ENCODE measurements around the gene TNFRSF4. TPM values are rescaled to one million over a fixed set of nuclear protein-coding genes. Genes with fewer than 3 reads are reported as not detected.

TNFRSF4 gene
- total RNA-seq, 1 donor from 2014 or later = 418 TPM

DNA sequence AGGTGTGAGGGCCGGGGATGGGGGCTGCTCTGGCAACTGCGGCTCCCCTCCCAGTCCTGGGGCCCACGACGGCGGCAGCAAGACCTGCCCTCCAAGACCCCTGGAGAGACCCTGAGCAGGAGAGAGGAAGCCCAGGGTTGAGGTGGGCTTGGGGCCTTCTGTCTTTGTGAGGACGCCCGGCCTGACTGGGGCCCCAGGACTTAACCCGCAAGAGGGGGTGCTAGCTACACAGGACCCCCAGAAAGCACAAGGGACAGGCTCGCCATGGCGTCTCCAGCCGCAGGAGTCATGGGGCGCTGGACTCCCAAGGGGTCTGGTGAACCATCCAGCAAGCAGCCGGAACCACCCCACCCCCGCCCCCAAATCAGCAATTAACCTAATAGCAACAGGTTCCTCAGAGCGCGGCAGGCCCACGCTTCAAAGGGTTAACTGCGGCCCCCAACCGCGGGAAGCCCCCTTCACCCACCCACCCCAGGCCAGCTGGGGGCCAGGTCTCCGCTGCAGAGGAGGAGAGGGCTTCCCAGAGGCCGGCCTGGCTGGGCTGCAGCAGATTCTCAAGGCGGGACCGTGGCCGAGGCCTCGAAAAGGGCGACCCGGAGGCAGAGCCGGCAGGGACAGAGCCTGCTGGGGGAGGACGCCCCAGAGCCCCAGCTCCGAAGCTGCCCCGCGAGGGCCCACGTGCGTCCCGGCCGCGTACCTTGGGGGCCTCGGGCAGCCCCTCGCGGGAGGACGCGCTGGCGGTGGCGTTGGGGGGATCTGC is 32.0 kb upstream of the TNFRSF4 start:
- intact Hi-C loops (cut with micrococcal nuclease) = no loop called here

DNA sequence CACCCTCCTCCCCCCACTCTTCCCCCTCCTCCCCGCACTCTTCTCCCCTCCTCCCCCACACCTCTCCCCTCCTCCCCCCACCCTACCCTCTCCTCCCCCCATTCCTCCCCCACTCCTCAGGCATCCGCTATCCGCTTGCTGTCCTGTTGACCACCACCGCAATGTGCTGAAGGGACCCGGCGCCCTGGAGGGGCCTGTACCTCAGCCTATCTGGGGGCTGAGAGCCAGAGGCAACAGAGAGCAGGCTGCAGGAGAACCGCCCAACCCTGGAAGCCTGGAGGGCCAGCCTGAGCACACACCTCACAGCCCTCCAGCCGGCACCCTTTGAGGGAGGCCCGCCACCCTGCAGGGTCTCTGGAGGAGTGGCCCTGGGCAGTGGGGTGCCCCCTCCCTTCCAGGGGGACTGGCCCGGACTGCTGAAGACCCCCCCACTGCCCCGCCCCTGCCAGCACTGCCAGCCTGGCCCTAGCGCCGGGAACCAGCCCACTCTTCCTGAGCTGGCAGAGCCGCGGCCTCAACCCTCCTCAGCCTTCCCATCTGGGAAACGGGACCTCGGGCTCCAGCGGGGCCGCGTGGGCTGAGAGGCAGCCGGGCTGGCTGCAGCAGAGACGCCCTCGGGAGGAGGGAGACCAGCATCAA is 31.3 kb upstream of the TNFRSF4 start:
- intact Hi-C loops (cut with micrococcal nuclease) = no loop called here

DNA sequence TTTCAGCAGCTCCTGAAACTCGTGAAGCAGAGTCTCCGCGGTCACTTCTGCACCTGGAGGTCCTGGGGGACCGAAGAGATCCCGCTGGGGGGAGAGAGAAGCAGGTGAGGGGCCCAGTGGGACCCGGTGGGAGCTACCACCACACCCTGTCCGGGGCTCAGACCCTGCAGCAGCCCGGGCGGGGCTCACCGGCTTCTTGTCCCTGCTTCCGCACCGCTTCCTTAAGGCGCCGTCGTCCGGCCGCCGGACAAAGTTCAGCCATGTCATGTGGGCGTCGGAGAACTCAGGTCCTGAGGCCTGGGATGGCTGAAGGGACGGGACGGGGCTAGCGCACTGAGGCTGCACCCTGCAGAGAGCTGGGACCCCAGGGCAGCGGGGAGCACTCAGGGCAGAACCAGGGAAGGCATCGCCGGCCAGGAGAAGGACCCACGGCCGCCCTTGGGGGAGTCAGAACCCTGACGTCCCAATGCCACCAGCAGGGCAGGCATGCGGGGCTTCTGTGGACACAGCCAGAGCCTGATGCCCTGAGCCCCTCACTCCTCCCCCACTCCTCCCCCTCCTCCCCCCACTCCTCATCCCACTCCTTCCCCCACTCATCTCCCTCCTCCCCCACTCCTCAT is 30.3 kb upstream of the TNFRSF4 start:
- intact Hi-C loops (cut with micrococcal nuclease) = no loop called here

DNA sequence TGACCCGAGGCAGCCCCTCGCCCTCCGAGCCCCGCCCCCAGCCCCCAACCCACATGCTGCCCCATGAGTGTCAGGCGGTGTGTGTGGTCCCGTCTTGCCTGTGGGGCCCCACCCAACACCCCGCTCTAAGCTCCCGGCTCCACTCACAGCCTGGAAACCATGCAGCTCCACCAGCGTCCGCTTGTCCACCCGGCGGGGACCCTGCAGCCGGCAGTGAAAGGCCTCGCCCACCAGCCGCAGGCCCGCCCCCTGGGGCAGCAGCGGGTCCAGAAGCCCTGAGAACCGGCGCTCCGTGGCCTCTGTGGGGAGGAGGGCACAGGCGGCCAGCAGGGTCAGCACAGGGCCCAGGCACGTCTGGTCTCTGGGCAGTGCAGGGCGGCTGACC is 29.8 kb upstream of the TNFRSF4 start:
- intact Hi-C loops (cut with micrococcal nuclease) = no loop called here

GRCh38 chr1:1243266-1243660 is 29.3 kb upstream of the TNFRSF4 start:
- intact Hi-C loops (cut with micrococcal nuclease) = no loop called here

GRCh38 chr1:1242461-1243265 is 28.7 kb upstream of the TNFRSF4 start:
- intact Hi-C loops (cut with micrococcal nuclease) = no loop called here

DNA sequence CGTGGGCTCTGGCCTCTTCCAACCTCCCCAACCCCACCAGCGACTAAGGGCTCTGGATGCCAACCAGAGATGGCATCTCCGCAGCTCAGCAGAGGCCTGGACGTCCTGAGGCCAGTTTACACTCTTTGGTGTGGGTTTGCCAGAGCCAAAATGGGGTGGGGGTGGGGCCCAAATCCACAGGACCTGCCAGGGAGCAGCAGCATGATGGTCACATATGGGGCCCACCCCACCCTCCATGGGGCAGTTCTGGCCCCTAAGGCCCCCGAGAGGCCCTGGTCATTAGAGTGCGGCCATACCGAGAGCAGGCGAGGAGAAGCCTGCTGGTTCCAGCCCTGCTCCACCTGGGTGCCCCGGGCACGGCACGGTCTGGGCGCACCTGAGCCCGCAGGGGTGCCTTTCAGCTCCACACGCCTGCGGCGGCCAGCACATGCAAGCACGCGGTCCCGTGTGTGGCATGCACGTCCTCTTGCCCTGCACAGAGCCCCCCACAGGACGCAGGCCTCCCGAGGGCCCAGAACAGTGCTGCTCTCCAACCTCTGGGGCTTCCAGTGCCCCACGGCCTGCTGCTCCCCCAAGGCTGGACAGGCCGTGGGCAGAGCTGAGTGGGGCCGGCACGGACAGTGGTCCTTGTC is 27.8 kb upstream of the TNFRSF4 start:
- intact Hi-C loops (cut with micrococcal nuclease) = no loop called here

- intact Hi-C loops (cut with micrococcal nuclease) = no loop called here
Observed at GRCh38 chr1:1240822-1241587, 27.1 kb upstream of the TNFRSF4 start.

- intact Hi-C loops (cut with micrococcal nuclease) = no loop called here
Observed at GRCh38 chr1:1240348-1240732, 26.4 kb upstream of the TNFRSF4 start.

DNA sequence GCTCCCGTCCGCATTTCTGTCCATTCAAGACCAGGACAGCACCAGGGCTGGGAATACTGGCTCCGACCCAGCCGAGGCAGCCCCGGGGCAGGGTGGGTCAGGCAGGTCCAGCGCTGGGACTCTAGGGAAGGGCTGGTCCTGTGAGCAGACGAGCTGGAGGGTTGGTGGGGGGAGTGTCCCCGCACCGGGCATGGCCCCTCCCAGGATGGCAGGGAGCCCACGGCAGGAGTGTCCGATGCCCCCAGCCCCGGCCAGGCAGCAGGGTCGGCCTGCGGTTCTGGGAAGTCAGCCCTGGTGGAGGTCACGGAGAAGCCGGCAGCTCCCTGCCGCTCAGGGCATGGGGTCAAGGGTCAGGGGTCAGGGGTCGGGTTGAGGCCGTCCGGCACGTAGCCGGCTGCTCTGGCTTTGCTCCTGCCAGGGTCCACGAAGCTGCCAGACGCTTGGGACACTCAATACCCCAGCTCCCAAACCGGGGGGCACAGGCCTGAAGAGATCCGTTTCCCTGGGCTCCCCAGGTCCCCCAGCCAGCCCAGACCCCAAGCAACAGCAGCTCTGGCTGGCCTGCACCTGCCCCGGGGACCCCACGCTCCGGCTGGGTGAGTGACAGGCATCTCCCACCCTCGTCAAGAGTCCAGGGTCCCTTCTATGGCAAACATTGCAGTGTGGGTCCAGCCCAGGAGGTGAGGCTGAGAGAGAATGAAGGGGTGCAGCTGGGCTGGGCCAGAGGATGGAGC is 25.8 kb upstream of the TNFRSF4 start:
- intact Hi-C loops (cut with micrococcal nuclease) = no loop called here

GRCh38 chr1:1239227-1239613 is 25.3 kb upstream of the TNFRSF4 start:
- intact Hi-C loops (cut with micrococcal nuclease) = no loop called here

DNA sequence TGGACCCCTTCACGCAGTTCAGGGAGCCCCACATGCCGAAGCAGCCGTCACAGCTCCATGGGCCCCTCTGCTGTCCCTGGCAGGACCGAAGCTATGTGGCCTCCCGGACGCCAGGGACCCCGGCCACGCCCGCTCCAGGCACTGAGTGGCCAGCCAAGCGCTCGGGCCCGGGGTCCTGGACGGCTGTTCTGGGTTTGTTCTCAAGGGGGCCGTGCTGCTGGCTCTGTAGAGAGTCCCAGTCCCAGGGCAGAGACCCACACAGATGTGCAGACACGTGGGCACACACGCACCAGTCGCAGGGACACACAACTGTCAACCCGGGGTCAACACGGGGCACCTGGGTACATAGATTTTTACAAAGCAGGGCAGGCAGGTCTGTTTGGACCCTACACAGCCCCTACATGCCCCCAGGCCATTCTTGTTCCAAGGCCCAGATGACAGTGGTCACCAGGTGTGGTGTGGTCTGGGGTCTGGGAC is 24.8 kb upstream of the TNFRSF4 start:
- intact Hi-C loops (cut with micrococcal nuclease) = no loop called here

GRCh38 chr1:1237874-1238701 is 24.1 kb upstream of the TNFRSF4 start:
- intact Hi-C loops (cut with micrococcal nuclease) = no loop called here

GRCh38 chr1:1236945-1237873 is 23.3 kb upstream of the TNFRSF4 start:
- intact Hi-C loops (cut with micrococcal nuclease) = no loop called here

DNA sequence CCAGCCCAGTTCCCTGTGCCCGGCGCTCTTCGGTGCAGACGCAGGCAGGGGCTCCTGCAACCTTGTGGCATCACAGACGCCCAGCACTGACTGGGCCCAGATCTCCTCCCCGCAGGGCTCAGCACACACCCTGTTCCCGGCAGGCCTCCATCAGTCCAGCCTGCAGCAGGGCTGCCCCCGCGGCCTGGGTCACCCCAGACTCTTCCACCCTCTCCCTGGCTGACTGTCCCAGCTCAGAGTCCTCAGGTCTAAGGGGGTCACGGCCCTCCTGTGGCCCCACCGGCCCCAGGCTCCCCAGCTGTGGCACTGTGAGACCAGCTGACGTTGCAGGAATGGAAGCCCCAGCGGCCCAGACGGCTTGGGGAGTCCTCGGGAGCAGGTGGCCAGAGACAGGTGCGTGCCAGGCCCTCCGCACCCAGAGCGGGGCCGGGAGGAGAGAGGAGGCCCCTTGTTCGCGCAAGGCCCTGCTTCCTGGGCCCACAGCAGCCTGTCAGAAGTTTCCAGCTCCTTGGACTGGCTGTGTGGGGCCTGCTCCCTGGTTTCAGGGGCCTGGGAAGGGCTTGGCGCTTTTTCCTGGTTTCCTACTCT is 22.3 kb upstream of the TNFRSF4 start:
- intact Hi-C loops (cut with micrococcal nuclease) = no loop called here

DNA sequence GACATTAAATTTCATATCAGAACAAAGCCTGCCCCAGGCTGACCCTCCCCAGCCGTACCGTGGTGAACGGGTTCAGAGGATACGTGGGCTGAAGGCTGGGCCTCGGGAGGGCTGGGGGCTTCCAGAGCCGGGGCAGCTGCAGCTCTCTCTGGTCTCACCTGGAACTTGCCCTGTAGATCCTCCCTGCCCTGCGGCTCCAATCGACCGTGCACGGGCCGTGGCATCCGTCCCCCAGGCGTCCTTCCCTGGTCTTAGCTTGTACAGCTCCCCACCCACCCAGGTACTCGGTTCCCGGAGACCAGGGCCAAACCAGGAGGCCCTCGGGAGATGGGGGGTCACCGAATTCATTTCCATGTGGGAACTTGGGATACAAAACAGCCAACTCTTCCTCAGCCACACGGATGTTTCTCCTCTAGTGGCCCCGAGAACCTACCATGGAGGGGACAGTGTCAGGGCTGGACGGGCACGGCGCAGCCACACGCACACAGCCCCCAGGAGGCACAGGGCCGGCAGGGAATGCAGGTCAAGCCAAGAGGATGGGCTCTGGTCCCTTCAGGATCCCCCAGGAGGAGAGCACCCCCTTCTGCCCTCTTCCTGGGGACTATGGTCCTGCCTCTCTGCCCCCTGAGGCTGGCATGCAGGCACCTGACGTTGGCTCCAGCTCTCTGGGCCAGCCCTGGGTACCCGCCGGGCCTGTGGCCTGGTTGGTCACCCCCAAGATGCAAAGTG is 21.2 kb upstream of the TNFRSF4 start:
- intact Hi-C loops (cut with micrococcal nuclease) = no loop called here
